Adrenal gland (tissue), 12 donors: Measurements from ENCODE around the gene HACE1. TPM values are rescaled to one million over a fixed set of nuclear protein-coding genes. Genes with fewer than 3 reads are reported as not detected.

Experiments used
- DNase-seq, 7 donors: peaks; one replicate each; pipeline ENCODE4 v3.0.0-alpha.2; 2019 to 2020
- H3K27ac ChIP-seq, 5 donors: fragments of 200-600 bp; sonication (generic) in 4 of 5; 1 replicate in 3 of 5; 2 replicates in 2 of 5; pipeline versions ENCODE4 v1.5.1 to v1.8.0; 2016 to 2020; ENCODE audit warnings: mild to moderate bottlenecking in 1 of 5
- H3K27me3 ChIP-seq: fragments of 200-600 bp; 2 replicates; pipeline ENCODE4 v1.8.0; 2021
- H3K36me3 ChIP-seq, 2 donors: fragments of 200-600 bp; replicated peaks in 1 of 2; 1 replicate in 1 of 2; 2 replicates in 1 of 2; pipeline versions ENCODE4 v1.5.1 to v1.8.0; 2018 to 2022
- H3K4me1 ChIP-seq, 2 donors: fragments of 200-600 bp; replicated peaks in 1 of 2; 1 replicate in 1 of 2; 2 replicates in 1 of 2; pipeline versions ENCODE4 v1.5.1 to v1.8.0; 2018 to 2021
- H3K4me3 ChIP-seq, 4 donors: fragments of 200-600 bp; sonication (generic) in 3 of 4; one replicate each; pipeline ENCODE4 v1.5.1; 2016 to 2018
- H3K9me3 ChIP-seq, 3 donors: fragments of 200-600 bp; sonication (generic) in 1 of 3; replicated peaks in 1 of 3; 1 replicate in 2 of 3; 2 replicates in 1 of 3; pipeline versions ENCODE4 v1.5.1 to v1.8.0; 2016 to 2021
- CTCF ChIP-seq, 6 experiments: fragments of 450-650 bp in 4 of 6; fragments of 200-600 bp in 2 of 6; sonication (generic) in 1 of 6; IDR thresholded peaks; 1 replicate in 5 of 6; 2 replicates in 1 of 6; pipeline versions ENCODE4 v1.5.1 to v1.8.0; 2016 to 2021; ENCODE audit warnings: antibody characterized with exemption in 6 of 6, mild to moderate bottlenecking in 2 of 6, moderate library complexity in 1 of 6
- POLR2A ChIP-seq, 2 donors: fragments of 450-650 bp; IDR thresholded peaks; one replicate each; pipeline ENCODE4 v1.6.1; 2017; ENCODE audit warnings: antibody characterized with exemption in 2 of 2, mild to moderate bottlenecking in 2 of 2, moderate library complexity in 1 of 2
- WGBS, 4 donors: extraction: QIAGEN DNeasy Blood & Tissue Kit in 2 of 4; methylation state at CpG; one replicate each; pipeline versions ENCODE4 v1.1.5 to v1.1.7; 2013 to 2017; 5-methylcytosine and 5-hydroxymethylcytosine counted together
- intact Hi-C, 2 donors: fragments of 100-400 bp; cut with DNase I; formaldehyde crosslinking; loops; one replicate each; pipeline versions ENCODE4 v1.14.1 to v1.15.0; 2022 to 2023
- polyA plus RNA-seq, 3 donors: library from polyadenylated mRNA; stranded (reverse); fragments of 200-250 nt in 2 of 3; fragments of 350-450 nt in 1 of 3; fragmentation: Illumina TruSeq in 1 of 3; extraction: RNeasy Lipid Tissue Mini Kit (QIAGEN cat#74804) in 1 of 3; gene quantifications; one replicate each; pipeline ENCODE4 v1.2.3, GENCODE V29; 2013 to 2014
- total RNA-seq, 9 donors: library from RNA; depleted of rRNA in 4 of 9; stranded (reverse); fragments of >200 nt in 4 of 9; fragments of 120-200 nt in 1 of 9; fragmentation: NEBNext Ultra II Directional in 1 of 9; extraction: Animal tissue kit (Norgen Biotek cat#: 25700) in 1 of 9; gene quantifications; one replicate each; pipeline versions ENCODE4 v1.1.0 to v1.2.4, GENCODE V29; 2013 to 2023
- donor health status: healthy with polysubstance abuse.
- donor health status: Bipolar disorder and iron deficiency.
- donor health status: DM: yes; HTN: yes; CAD: no.
- donor health status: DM: no; HTN: no; CAD: no.
- donor health status: DM: no; HTN: no; CAD: no.
- donor health status: DM: yes; HTN: yes; CAD: no.

The HACE1 gene
- total and polyA plus RNA-seq, 12 donors: 5.6 to 14.2 (median 10.7) TPM

DNA sequence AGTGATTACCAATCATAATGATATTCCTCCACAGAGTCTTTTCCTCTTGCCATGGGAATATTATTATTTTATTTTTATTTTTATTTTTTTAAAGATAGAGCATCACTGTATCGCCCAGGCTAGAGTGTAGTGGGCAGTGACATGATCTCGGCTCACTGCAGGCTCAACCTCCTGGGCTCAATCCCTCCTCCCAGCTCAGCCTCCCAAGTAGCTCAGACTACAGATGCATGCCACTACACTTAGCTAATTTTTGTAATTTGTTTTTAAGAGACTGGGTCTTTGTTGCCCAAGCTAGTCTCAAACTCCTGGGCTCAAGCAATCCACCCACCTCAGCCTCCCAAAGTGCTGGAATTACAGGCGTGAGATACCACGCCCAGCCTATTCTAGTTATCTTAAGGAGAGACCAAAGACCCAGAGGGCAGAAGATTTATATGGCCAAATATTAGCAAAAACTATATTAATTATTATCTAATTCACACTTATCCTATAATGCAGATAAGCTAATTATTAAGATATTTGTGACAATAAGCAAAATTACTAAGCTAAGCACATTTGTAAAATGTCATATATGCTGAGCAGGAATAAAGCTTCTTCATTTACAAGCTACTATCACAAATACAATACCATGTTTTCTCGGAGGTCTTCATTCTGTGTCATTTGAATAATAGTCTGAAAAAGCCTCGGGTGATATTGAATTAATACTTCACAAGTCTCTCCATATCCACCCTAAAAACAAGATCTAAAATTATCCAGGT lies 63.5 kb downstream of the HACE1 start:
- no peak for DNase-seq
- no peak overlapping the region for H3K4me3 ChIP-seq
- H3K27ac ChIP-seq: no peak overlapping the region
- no peaks in the 10 kb centered on the region for H3K36me3 ChIP-seq
- 93 to 97% (median 97%) methylated on average over 6 of the region's 6 CpGs for WGBS, 4 donors
- TF ChIP-seq POLR2A (IDR thresholded peaks at IDR 0.05): no peak
- no peak for TF ChIP-seq CTCF (IDR thresholded peaks at IDR 0.05)
- H3K27me3 ChIP-seq: no peaks in the 10 kb centered on the region
- intact Hi-C loops: no loop called here
- H3K9me3 ChIP-seq: no peaks in the 10 kb centered on the region
- H3K4me1 ChIP-seq: no peaks in the 10 kb centered on the region

GRCh38 chr6:104795363-104795762 lies 64.4 kb downstream of the HACE1 start:
- no peak for DNase-seq
- no peaks in the 10 kb centered on the region for H3K27me3 ChIP-seq
- H3K4me3 ChIP-seq: no peak overlapping the region
- no peaks in the 10 kb centered on the region for H3K4me1 ChIP-seq
- no peaks in the 10 kb centered on the region for H3K36me3 ChIP-seq
- 89 to 98% (median 94%) methylated on average over 3 of the region's 3 CpGs for WGBS, 4 donors
- intact Hi-C loops: no loop called here
- H3K27ac ChIP-seq: no peak overlapping the region
- no peak for TF ChIP-seq POLR2A (IDR thresholded peaks at IDR 0.05)
- TF ChIP-seq CTCF (IDR thresholded peaks at IDR 0.05): no peak
- no peaks in the 10 kb centered on the region for H3K9me3 ChIP-seq

GRCh38 chr6:104789770-104790190 lies 69.9 kb downstream of the HACE1 start:
- 45 to 53% (median 50%) methylated on average over 5 of the region's 5 CpGs for WGBS, 4 donors
- peak; percentile 16 to 57 (median 34) for TF ChIP-seq CTCF (IDR thresholded peaks at IDR 0.05)
- TF ChIP-seq POLR2A (IDR thresholded peaks at IDR 0.05): no peak
- H3K27me3 ChIP-seq: no peaks in the 10 kb centered on the region
- no peaks in the 10 kb centered on the region for H3K36me3 ChIP-seq
- H3K4me3 ChIP-seq: no peak overlapping the region
- intact Hi-C loops: loop anchor here in 1 of 2 donors (5.0 kb wide), 1 partner anchor 288 kb away; no protein-coding TSS in a partner anchor
- no peaks in the 10 kb centered on the region for H3K4me1 ChIP-seq
- no peaks in the 10 kb centered on the region for H3K9me3 ChIP-seq
- no peak for DNase-seq
- H3K27ac ChIP-seq: no peak overlapping the region

GRCh38 chr6:104788400-104788799 lies 71.3 kb downstream of the HACE1 start:
- 58 to 75% (median 66%) methylated on average over 2 of the region's 2 CpGs for WGBS, 4 donors
- Histone ChIP-seq H3K27me3 (no peaks in the 10 kb centered on the region), H3K9me3 (no peaks in the 10 kb centered on the region), H3K4me1 (no peaks in the 10 kb centered on the region), H3K4me3 (no peak overlapping the region), H3K27ac (no peak overlapping the region), H3K36me3 (no peaks in the 10 kb centered on the region)
- DNase-seq: no peak
- intact Hi-C loops: no loop called here
- TF ChIP-seq POLR2A (IDR thresholded peaks at IDR 0.05): no peak
- TF ChIP-seq CTCF (IDR thresholded peaks at IDR 0.05): no peak
